ACC112 (cell line): ENCODE measurements around the gene INPP5A.
"Not testable (repeated sequence)": the region's sequence is repeated elsewhere in the genome, so short reads cannot be mapped to it uniquely, and the experiment has no call there.

Experiments
- H2AFZ ChIP-seq: fragments of 200-600 bp; sonication (generic); one replicate; pipeline ENCODE4 v1.6.0; 2017; ENCODE audit warnings: antibody characterized with exemption, low read length; ENCODE audit not compliant: unreplicated experiment
- H3K27ac ChIP-seq: fragments of 200-600 bp; sonication (generic); 2 replicates; pipeline ENCODE4 v1.5.1; 2014; ENCODE audit warnings: low read depth, mild to moderate bottlenecking, antibody characterized with exemption, low read length, moderate library complexity
- H3K27me3 ChIP-seq: fragments of 200-600 bp; sonication (generic); 2 replicates; pipeline ENCODE4 v1.6.1; 2014; ENCODE audit warnings: mild to moderate bottlenecking, antibody characterized with exemption, low read length, moderate library complexity, mixed read lengths; ENCODE audit not compliant: insufficient read depth
- H3K36me3 ChIP-seq: fragments of 200-600 bp; sonication (generic); 2 replicates; pipeline ENCODE4 v1.6.1; 2016; ENCODE audit warnings: mild to moderate bottlenecking, antibody characterized with exemption, low read length, moderate library complexity, mixed read lengths; ENCODE audit not compliant: insufficient read depth
- H3K4me1 ChIP-seq: fragments of 200-600 bp; sonication (generic); one replicate; pipeline ENCODE4 v1.6.1; 2016; ENCODE audit warnings: low read length, mixed read lengths; ENCODE audit not compliant: insufficient read depth, unreplicated experiment, control insufficient read depth
- H3K4me3 ChIP-seq: fragments of 200-600 bp; sonication (generic); 2 replicates; pipeline ENCODE4 v1.5.1; 2014; ENCODE audit warnings: mild to moderate bottlenecking, low read depth, low read length
- H3K79me2 ChIP-seq: fragments of 200-600 bp; sonication (generic); one replicate; pipeline ENCODE4 v1.6.0; 2016; ENCODE audit warnings: low read length; ENCODE audit not compliant: control insufficient read depth, unreplicated experiment, insufficient read depth

The INPP5A gene

DNA sequence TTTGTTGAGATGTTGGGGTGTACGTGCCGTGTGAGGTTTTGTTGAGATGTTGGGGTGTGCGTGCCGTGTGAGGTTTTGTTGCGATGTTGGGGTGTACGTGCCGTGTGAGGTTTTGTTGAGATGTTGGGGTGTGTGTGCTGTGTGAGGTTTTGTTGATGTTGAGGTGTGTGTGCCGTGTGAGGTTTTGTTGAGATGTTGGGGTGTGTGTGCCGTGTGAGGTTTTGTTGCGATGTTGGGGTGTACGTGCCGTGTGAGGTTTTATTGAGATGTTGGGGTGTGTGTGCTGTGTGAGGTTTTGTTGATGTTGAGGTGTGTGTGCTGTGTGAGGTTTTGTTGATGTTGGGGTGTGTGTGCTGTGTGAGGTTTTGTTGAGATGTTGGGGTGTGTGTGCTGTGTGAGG is 35.4 kb downstream of the INPP5A start:
- H3K36me3 ChIP-seq, H3K4me3 ChIP-seq, H3K79me2 ChIP-seq, H2AFZ ChIP-seq, H3K27ac ChIP-seq, H3K27me3 ChIP-seq: not testable (repeated sequence)
- H3K4me1 ChIP-seq: peaks cover 31% of the 10 kb centered on the region

DNA sequence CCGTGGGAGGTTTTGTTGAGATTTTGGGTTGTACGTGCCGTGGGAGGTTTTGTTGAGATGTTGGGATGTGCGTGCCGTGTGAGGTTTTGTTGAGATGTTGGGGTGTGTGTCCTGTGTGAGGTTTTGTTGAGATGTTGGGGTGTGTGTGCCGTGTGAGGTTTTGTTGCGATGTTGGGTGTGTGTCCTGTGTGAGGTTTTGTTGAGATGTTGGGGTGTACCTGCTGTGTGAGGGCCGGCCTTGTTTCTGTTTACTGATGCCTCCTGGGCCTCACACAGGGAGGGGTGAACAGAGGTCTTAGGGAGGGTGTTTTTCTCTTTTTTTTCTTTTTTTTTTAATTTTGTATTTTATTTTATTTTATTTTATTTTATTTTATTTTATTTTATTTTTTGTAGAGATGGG is 36.7 kb downstream of the INPP5A start:
- Histone ChIP-seq H3K27me3 (no peaks in the 10 kb centered on the region), H3K4me3 (no peak overlapping the region), H3K79me2 (no peaks in the 10 kb centered on the region), H3K4me1 (peaks cover 31% of the 10 kb centered on the region), H3K36me3 (no peaks in the 10 kb centered on the region), H2AFZ (no peak overlapping the region), H3K27ac (no peak overlapping the region)

DNA sequence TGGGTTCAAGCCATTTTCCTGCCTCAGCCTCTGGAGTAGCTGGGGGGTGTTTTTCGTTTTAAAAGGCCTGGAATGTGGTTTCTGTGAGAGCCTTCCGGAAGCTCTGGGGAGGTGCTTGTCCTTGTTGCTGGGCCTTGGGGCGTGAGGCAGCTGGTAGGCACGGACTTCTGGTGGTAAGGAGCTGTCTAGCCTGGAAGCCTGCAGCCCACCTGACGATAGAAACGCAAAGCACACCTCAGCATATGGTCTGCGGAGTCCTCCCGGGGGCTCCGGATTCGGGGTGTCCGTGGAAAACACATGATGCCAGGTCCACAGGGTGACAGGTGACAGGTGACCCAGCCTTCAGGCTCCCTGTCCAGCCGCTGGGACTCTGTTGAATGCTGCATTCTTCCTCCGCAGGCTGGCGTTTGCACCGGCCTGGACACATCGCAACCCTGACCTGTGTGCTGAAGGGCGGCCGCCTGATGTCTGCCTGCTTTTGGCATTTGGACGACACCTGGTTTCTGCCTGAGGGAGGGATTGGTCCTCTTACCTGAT is 37.3 kb downstream of the INPP5A start:
- Histone ChIP-seq H3K79me2 (no peaks in the 10 kb centered on the region), H3K36me3 (no peaks in the 10 kb centered on the region), H3K4me1 (peaks cover 31% of the 10 kb centered on the region), H3K4me3 (no peak overlapping the region), H2AFZ (no peak overlapping the region), H3K27me3 (no peaks in the 10 kb centered on the region), H3K27ac (no peak overlapping the region)

DNA sequence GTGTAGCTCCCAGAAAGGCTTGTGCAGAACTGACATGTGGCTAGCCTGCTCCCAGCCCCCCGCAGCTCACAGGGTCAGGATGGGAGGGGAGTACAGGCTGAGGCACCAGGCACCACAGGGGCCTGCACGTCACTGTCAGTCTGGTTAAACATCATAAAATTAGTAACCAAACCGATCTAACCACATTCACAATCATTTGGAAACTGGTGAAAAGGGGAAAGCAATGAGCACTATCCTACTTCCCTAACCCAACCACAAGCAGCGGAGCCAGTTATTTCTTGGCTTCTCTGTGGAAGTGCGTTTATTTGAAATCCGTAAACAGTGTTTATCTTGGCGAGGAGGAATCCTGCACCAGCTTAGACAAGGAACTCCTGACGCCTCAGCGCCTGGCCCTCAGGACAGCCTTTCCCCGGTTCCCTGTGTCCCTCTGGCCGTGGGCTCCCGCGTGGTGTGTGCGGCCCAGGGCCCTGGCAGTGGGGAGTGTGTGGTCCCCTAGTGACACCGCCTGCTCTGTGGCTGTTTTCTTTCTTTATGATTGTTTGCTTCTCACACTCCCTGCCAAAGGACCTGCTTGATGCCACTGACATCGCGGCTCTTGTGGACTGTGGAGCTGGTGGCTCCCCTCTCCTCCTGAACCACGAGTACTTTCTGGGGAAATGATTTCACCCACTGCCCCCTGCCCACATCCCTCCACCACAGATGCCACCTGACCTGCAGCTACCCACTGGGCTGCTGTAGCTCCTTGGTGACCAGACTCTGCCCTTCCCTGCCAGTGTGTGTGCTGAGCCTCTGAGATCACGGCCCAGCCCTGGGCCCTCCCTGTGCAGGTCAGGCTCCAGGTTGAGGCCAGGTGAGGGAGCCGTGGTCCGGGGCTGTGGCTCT is 38.0 kb downstream of the INPP5A start:
- Histone ChIP-seq H3K79me2 (no peaks in the 10 kb centered on the region), H3K4me3 (no peak overlapping the region), H3K27me3 (no peaks in the 10 kb centered on the region), H3K36me3 (no peaks in the 10 kb centered on the region), H3K27ac (no peak overlapping the region), H3K4me1 (peaks cover 31% of the 10 kb centered on the region), H2AFZ (no peak overlapping the region)

DNA sequence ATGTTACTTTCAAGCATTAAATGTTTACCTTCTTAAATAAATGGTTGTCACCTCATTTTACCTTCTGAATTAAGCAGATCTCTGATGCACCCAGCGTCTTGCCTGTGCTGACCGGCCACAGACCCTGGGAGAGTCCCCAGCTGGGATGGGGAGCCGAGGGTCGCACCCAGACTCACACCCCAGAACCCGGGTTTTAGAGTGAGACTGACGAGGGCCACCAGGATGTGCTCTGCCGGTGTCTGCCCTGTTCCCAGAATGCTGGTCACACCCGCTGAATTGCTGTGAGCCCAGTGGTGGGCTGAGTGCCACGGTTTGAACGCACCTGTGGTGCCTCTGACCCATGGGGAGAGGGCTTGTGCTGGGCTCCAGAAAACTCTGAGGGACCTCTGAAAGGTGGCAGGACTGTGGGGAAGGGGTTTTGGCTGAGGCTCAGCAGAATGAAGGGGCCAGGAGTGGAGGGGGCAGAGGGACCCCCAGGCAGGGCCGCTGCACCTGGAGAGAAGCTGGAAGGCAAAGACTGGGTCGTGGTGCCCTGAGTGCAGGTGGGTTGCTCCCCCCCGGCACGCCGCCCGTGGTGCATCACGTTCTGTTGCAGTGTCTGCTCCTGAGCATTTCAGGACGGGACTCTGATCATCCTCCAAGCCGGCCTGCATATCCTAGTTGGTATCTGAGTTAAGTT is 39.2 kb downstream of the INPP5A start:
- no peak overlapping the region for H2AFZ ChIP-seq
- no peak overlapping the region for H3K27ac ChIP-seq
- peaks cover 21% of the 10 kb centered on the region for H3K4me1 ChIP-seq
- no peak overlapping the region for H3K4me3 ChIP-seq
- no peaks in the 10 kb centered on the region for H3K27me3 ChIP-seq
- H3K36me3 ChIP-seq: no peaks in the 10 kb centered on the region
- H3K79me2 ChIP-seq: no peaks in the 10 kb centered on the region

DNA sequence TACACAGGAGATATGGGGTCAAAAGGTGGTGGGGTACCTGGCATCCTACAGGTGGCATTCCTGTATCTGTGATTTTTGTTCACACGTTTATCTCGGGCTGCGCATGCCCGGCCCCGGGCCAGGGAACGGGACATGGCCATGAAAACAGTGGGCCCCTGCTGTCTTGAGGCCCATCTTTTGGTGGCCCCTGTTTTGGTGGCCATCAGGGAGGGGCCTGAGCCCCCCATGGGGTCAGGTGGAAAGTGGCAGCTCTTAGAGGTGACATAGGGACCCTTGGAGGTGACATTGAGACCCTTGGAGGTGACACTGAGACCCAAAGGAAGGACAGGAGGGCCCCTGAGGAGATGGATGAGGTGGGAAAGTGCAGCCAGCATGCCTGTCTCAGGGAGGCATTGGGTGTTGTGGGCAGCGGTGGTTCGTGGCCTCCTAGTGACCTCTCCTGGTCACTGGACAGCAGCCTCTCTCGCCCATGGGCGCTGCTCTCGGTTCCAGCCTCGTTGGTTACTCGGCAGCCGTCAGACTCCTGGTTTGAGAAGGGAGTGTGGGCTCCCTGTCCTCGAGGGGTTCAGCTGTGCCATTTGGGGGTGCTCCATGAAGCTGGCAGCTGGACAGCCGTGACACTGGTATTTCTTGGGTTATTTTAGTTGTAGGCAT is 39.9 kb downstream of the INPP5A start:
- Histone ChIP-seq H3K36me3 (no peaks in the 10 kb centered on the region), H2AFZ (no peak overlapping the region), H3K79me2 (no peaks in the 10 kb centered on the region), H3K4me3 (no peak overlapping the region), H3K27ac (no peak overlapping the region), H3K4me1 (peaks cover 14% of the 10 kb centered on the region), H3K27me3 (no peaks in the 10 kb centered on the region)

DNA sequence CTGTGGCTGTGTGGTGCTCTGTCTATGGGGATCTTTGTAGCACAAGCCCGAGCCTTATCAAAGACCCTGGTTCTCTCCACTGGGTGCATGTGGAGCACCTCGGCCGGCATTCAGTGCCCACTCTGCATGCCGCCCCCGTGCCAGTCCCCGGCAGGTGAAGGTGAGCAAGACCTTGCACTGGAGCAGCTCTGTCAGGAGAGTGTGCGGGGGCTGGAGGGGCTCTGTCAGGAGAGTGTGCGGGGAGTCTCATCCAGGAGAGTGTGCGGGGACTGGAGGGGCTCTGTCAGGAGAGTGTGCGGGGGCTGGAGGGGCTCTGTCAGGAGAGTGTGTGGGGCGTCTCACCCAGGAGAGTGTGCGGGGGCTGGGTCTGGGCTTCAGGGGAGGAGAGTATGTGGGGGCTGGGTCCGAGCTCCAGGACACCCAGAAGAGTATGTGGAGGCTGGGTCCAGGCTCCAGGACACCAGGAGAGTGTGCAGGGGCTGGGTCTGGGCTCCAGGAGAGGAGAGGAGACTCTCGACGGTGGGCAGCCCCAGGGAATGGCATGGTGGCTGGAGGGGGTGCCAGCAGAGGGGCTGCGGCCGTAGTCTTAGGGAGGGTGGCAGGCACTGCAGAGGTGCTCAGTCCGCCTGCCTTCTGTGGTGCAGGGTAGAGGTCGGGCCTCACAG is 40.8 kb downstream of the INPP5A start:
- Histone ChIP-seq H3K27ac (no peak overlapping the region), H3K4me1 (peaks cover 12% of the 10 kb centered on the region), H3K4me3 (no peak overlapping the region), H3K36me3 (no peaks in the 10 kb centered on the region), H2AFZ (no peak overlapping the region), H3K79me2 (no peaks in the 10 kb centered on the region), H3K27me3 (no peaks in the 10 kb centered on the region)

DNA sequence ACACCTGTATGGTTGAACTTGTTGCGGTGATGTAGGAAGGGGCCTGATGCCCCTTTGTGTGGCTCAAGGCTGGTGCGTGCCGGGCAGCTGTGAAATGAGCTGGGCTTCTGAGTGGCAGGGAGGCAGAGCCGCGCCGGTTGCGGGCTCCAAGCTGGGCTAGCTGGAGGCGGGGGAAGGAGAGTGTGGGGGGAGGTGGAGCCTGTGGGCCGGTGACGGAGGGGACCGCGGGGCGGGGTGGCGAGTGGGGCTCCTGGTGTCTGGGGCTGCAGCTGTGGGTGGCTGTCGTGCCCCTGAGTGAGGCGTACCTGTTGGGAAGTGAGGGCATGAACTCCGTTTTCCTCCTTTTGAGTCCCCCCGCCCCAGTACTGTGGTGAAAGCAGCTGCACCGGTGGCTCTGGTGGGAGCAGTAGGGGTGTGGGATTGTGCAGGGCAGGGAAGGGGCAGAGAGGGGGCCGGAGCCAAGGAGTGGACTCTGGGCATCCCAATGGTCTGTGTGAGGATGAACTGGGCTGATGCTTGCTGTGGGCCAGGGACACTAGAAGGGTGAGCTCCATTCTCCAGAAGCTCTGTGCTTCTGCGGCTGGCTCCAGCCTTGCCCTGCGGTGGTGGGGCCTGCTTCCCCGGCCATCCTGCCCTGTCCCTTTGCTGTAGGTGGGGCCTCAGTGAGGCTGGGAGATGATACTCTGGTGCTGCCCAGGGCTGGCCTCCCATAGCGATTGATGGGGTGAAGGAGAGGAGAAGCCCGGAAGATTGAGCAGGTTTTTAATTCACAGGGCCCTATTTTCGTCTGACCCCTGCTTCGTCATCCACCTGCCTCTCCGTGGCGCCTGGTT is 41.7 kb downstream of the INPP5A start:
- no peaks in the 10 kb centered on the region for H3K36me3 ChIP-seq
- H3K4me1 ChIP-seq: peaks cover 12% of the 10 kb centered on the region
- H3K4me3 ChIP-seq: no peak overlapping the region
- no peaks in the 10 kb centered on the region for H3K79me2 ChIP-seq
- H3K27me3 ChIP-seq: no peaks in the 10 kb centered on the region
- no peak overlapping the region for H3K27ac ChIP-seq
- H2AFZ ChIP-seq: no peak overlapping the region

DNA sequence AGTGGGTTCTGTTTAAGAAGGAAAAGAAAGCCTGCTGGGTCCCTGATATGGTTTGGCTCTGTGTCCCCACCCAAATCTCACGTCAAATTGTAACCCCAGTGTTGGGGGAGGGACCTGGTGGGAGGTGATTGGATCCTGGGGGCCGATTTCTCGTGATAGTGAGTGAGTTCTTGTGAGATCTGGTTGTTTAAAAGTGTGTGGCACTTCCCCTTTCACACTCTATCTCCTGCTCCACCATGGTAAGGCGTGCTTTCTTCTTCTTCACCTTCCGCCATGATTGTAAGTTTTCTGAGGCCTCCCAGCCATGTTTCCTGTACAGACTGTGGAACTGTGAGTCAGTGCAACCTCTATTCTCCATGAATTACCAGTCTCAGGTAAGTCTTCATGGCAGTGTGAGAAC is 42.6 kb downstream of the INPP5A start:
- H3K4me1 ChIP-seq: peaks cover 7% of the 10 kb centered on the region
- no peak overlapping the region for H3K4me3 ChIP-seq
- no peaks in the 10 kb centered on the region for H3K36me3 ChIP-seq
- H2AFZ ChIP-seq: no peak overlapping the region
- no peaks in the 10 kb centered on the region for H3K27me3 ChIP-seq
- H3K79me2 ChIP-seq: no peaks in the 10 kb centered on the region
- H3K27ac ChIP-seq: no peak overlapping the region

DNA sequence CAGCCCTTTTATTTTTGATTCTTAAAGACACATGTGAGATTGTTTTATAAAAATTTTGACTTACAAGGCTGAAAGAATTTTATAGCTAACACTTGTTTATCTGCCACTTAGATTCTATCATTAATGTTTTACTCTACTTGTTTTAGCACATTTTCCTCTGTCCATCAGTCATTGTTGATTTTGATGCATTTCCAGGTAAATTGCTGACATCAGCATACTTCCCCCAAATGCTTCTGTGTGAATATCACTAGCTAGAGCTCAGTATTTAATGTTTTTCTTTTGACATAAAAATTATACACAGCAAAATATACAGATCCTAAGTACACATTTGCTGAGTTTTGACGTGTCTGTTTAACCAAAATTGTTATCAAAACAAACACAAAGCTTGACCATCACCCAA is 43.0 kb downstream of the INPP5A start:
- Histone ChIP-seq H3K4me3 (no peak overlapping the region), H3K79me2 (peaks cover 3% of the 10 kb centered on the region), H2AFZ (no peak overlapping the region), H3K27me3 (no peaks in the 10 kb centered on the region), H3K27ac (no peak overlapping the region), H3K36me3 (no peaks in the 10 kb centered on the region), H3K4me1 (peaks cover 3% of the 10 kb centered on the region)
